ENCODE results near the gene DRD2. TPM values are rescaled to one million over a fixed set of nuclear protein-coding genes. Genes with fewer than 3 reads are reported as not detected.
"Not testable (repeated sequence)": the region's sequence is repeated elsewhere in the genome, so short reads cannot be mapped to it uniquely, and the experiment has no call there.

Gene DRD2
- total RNA-seq = not detected in 2 replicates

DNA sequence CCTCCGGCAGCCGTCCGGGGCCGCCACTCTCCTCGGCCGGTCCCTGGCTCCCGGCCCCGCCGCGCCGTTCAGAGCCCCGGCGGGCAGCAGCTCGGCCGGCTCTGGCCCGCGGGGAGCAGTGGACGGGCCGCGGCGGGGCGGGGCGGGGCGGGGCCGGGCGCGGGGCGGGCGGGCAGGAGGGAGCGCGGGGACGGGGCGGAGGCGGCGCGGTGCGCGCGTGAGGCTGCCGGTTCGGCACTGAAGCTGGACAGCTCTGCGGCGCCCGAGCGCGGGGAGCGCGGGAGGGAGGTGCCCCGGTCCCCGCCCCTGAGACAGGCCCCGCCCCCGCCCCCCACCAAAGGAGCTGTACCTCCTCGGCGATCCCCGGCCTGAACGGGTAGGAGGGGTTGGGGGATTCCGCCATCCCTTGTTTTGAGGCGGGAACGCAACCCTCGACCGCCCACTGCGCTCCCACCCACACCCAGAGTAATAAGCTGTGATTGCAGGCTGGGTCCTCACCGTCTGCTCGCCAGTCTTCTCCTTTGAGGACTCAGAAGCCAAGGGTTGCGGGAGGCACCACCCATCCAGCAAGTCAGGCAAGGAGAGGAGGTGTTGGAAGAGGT, at the start of gene DRD2:
TSS of gene DRD2 (minus strand) at position 239 of the 602 bp plus-strand sequence. CDS start 50,747 bp downstream, outside the sequence.
- H3K9me3 Mint-ChIP-seq = no peaks in the 10 kb centered on the region

DNA sequence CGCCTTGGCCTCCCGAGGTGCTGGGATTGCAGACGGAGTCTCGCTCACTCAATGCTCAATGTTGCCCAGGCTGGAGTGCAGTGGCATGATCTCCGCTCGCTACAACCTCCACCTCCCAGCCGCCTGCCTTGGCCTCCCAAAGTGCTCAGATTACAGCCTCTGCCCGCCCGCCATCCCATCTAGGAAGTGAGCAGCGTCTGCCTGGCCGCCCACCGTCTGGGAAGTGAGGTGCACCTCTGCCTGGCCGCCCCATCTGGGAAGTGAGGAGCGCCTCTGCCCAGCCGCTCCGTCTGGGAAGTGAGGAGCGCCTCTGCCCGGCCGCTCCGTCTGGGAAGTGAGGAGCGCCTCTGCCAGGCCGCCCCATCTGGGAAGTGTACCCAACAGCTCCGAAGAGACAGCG, 48.7 kb upstream of the DRD2 start:
- intact Hi-C loops (cut with micrococcal nuclease); H3K27ac Mint-ChIP-seq; H3K4me3 Mint-ChIP-seq; H3K36me3 Mint-ChIP-seq (ENCODE audit: low read depth); H3K4me1 Mint-ChIP-seq; DNase-seq; H3K9me3 Mint-ChIP-seq: not testable (repeated sequence)
- H3K27me3 Mint-ChIP-seq = peaks cover 11% of the 10 kb centered on the region

More for the DNA sequence above, at the start of gene DRD2:
- intact Hi-C loops (cut with micrococcal nuclease) = no loop called here
- Mint-ChIP-seq H3K27ac (no peak within 1 kb of the TSS), H3K36me3 (ENCODE audit: low read depth) (no peaks in the 10 kb centered on the region), H3K4me3 (no peak within 1 kb of the TSS), H3K27me3 (peaks cover 47% of the 10 kb centered on the region), H3K4me1 (no peaks in the 10 kb centered on the region)
- DNase-seq = no peak

DNA sequence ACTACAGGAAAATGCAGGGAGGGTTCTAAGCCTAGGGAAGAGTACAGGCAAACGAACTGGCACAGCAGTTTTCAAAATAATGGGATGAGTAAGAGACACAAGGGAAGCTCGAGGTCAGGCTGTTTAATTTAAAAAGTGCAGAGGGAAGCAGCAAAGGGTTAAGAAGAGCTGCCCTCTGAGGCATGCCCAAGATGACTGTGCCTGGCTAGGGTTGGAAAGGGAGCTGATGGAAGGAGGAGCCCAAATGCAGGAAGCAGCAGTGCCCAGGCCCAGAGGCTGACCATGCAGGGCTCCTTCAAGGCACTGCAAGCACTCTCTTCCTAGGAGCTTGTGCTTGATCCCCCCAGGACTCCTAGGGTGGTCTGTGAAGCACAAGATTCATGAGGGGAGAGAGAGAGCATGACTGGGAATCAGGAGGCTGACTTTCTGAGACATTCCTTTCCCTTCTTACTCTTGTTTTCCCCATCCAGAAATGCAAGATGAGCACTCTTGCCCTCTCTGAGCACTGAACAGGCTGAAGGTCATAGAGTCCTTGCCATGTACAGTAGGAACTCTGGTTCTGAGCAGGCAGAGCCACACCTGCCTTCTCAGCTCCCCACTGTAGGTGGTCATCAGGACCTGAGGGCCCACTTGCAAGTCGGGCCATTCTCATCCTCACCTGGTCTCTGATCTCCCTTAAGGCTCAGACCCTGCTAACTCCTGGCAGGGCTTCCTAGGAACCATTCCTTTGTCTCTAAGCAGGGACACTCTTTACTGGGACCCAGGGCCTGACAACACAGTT, 46.7 kb upstream of the DRD2 start:
- H3K4me3 Mint-ChIP-seq = no peak overlapping the region

DNA sequence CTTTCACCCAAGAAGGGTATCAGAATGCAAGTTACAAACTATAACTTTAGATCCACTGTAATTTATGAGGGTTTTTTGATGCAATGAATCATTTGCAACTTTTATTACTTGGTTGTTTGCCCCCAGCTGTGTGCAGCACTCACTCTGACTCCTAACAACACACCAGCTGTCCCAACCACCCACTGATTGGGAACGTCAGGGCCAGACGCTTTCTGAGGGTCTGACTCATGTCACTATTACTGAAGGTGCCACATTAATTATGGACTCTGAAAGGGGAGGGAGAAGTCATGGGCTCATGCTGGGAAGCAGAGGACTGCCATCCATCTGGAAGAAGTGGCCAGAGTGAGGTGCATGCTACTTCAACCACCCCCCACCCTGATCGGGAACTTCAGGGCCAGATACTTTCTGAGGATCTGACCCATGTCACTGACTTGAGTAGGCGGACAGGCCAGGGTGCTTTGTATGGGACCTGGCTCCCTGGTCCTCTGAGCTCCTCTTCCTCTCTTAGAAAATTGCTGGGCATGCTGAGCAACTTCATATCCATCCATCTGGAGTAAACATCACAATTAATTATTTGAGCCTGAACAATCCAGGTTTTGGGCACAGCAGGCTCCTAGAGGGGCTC, 44.9 kb upstream of the DRD2 start:
- Mint-ChIP-seq H3K9me3 (no peaks in the 10 kb centered on the region), H3K36me3 (ENCODE audit: low read depth) (no peaks in the 10 kb centered on the region), H3K4me3 (no peak overlapping the region), H3K27ac (no peak overlapping the region), H3K4me1 (no peaks in the 10 kb centered on the region), H3K27me3 (peaks cover 6% of the 10 kb centered on the region)
- no peak for DNase-seq
- intact Hi-C loops (cut with micrococcal nuclease) = no loop called here

More for the DNA sequence above, 46.7 kb upstream of the DRD2 start:
- Mint-ChIP-seq H3K9me3 (no peaks in the 10 kb centered on the region), H3K4me1 (no peaks in the 10 kb centered on the region), H3K27ac (no peak overlapping the region), H3K27me3 (peaks cover 8% of the 10 kb centered on the region), H3K36me3 (ENCODE audit: low read depth) (no peaks in the 10 kb centered on the region)
- intact Hi-C loops (cut with micrococcal nuclease) = no loop called here
- DNase-seq = no peak

DNA sequence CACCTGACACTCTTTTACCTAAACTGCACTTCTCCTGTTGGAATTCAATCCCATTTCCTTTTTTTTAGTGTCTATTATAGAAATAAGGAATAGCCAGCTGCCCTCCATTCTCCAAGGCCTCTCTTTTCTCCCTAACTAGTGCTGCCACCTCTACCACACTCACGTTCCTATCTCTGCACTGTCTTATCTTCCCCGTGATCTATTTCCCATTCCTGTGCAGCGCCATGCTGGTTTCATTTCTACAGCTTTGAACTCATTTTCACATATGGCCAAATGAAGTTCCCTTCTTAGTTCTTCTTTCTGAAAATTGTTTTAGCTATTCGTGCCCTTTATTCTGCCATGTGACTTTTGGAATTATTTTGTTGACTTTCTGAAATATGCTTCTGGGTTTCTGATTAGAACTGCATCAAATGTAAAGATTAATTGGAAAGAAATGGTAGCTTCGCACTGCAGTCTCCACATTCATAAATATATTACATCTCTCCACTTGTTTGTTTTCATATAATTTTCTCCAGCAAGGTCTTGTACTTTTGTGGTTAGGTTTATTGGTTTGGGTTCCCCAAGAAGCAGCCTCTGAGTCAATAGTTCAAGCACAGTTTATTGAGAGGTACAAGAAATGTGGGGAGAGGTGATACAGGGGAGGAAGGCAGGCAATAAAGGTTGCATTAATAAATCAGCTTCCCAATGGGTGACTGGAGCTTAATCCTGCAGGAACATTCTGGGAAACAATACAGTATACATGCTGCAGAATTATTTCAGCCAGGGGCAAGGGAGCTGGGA, 43.7 kb upstream of the DRD2 start:
- no peaks in the 10 kb centered on the region for H3K36me3 Mint-ChIP-seq (ENCODE audit: low read depth)
- intact Hi-C loops (cut with micrococcal nuclease) = no loop called here
- H3K9me3 Mint-ChIP-seq = no peaks in the 10 kb centered on the region
- DNase-seq = no peak
- H3K4me1 Mint-ChIP-seq = no peaks in the 10 kb centered on the region
- no peak overlapping the region for H3K4me3 Mint-ChIP-seq
- H3K27ac Mint-ChIP-seq = no peak overlapping the region
- peaks cover 4% of the 10 kb centered on the region for H3K27me3 Mint-ChIP-seq

DNA sequence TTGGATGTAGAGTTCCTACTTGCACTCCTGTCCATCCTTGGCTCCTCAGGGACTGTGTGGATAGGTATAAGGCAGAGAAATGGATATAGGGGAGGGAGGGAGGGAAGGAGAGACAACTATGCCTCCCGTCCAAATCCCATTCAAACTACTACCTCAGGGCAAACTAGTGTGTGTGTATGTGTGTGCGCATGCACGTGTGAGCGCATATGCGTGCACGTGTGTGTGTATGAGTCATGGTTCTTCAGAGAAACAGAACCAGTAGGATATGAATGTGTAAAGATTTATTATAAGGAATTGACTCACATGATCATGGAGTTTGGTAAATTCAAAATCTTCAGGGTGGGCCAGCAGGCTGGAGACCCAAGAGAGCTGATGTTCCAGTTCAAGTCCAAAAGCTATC, 42.2 kb upstream of the DRD2 start:
- peaks cover 2% of the 10 kb centered on the region for H3K27me3 Mint-ChIP-seq
- no peak overlapping the region for H3K27ac Mint-ChIP-seq
- no peaks in the 10 kb centered on the region for H3K36me3 Mint-ChIP-seq (ENCODE audit: low read depth)
- no peak for DNase-seq
- H3K4me1 Mint-ChIP-seq = no peaks in the 10 kb centered on the region
- H3K4me3 Mint-ChIP-seq = no peak overlapping the region
- intact Hi-C loops (cut with micrococcal nuclease) = no loop called here
- no peaks in the 10 kb centered on the region for H3K9me3 Mint-ChIP-seq

DNA sequence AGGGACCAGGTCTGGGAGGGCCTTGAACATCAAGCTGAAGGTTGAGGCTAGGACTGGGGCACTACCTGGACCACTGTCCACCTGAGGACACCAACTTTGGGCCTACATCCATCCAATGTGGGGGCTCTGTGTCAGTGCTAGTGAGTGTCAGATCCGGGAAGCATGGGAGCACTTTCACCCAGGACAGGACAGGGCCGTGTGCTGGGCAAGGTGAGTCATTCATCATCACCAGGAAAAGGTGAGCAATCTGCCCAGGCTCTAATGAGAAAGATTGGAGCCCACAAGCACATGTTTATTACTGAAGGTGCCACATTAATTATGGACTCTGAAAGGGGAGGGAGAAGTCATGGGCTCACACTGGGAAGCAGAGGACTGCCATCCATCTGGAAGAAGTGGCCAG, 39.7 kb upstream of the DRD2 start:
- no peak overlapping the region for H3K4me3 Mint-ChIP-seq
- no peaks in the 10 kb centered on the region for H3K9me3 Mint-ChIP-seq
- H3K36me3 Mint-ChIP-seq (ENCODE audit: low read depth) = no peaks in the 10 kb centered on the region
- H3K27me3 Mint-ChIP-seq = no peaks in the 10 kb centered on the region
- H3K4me1 Mint-ChIP-seq = no peaks in the 10 kb centered on the region
- intact Hi-C loops (cut with micrococcal nuclease) = no loop called here
- H3K27ac Mint-ChIP-seq = no peak overlapping the region
- DNase-seq = no peak

DNA sequence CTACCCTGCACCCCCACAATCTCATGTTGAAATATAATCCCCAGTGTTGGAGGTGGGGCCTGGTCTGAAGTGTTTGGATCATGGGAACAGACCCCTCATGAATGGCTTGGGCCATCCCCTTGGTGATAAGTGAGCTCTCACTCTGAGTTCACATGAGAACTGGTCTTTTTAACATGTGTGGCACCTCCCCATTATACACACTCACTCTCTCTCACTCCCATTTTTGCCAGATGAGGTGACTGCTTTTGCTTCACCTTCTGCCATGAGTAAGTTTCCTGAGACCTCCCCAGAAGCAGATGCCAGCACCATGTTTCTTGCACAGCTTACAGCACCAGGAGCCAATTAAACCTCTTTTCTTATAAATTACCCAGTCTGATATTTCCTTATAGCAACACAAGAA, 32.1 kb upstream of the DRD2 start:
- intact Hi-C loops (cut with micrococcal nuclease) = no loop called here
- Mint-ChIP-seq H3K4me1 (no peaks in the 10 kb centered on the region), H3K27me3 (peaks cover 19% of the 10 kb centered on the region), H3K27ac (no peak overlapping the region), H3K4me3 (no peak overlapping the region), H3K9me3 (peaks cover 3% of the 10 kb centered on the region), H3K36me3 (ENCODE audit: low read depth) (no peaks in the 10 kb centered on the region)
- no peak for DNase-seq

DNA sequence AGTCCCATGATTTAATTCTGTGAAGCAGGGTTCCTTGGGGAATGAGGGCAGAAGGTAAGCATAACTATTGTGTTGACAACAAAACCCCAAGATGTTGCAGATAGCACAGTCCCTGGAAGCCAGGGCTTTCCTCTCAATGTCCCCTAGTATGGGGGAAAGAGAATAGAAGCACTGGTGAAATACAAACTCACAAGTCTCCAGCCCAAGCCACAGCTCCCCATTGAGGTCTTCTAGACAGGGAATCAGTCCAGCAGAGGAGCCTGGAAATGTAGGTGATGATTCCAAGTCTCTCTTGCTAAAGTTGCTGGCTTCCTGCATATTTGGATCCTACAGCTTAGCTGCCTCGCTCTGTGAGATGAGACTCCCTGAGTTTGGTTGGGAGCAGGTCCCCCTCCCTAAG, 31.7 kb upstream of the DRD2 start:
- intact Hi-C loops (cut with micrococcal nuclease) = no loop called here
- no peaks in the 10 kb centered on the region for H3K4me1 Mint-ChIP-seq
- no peak overlapping the region for H3K27ac Mint-ChIP-seq
- peaks cover 19% of the 10 kb centered on the region for H3K27me3 Mint-ChIP-seq
- no peak overlapping the region for H3K4me3 Mint-ChIP-seq
- H3K9me3 Mint-ChIP-seq = peaks cover 3% of the 10 kb centered on the region
- DNase-seq = no peak
- no peaks in the 10 kb centered on the region for H3K36me3 Mint-ChIP-seq (ENCODE audit: low read depth)

DNA sequence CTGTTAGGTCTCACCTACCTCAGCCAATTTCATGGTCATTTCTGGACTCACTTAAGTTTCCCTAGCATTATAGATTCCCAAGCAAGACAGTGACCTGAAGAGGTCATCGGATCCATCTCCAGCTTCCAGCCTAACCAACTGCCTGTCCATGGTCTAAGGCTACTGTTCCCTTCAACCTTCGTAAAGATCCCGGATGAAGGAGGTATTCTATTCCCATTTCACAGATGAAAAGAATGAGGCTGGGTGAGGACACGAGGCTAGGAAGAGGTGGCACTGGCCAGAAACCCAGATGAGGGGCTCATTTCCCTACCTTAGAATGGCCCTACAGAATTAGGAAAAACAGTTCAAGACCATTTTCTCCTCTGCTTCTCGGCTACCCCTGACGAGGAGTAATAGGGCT, 31.3 kb upstream of the DRD2 start:
- intact Hi-C loops (cut with micrococcal nuclease) = no loop called here
- Mint-ChIP-seq H3K9me3 (peaks cover 3% of the 10 kb centered on the region), H3K27ac (no peak overlapping the region), H3K27me3 (peaks cover 19% of the 10 kb centered on the region), H3K4me1 (no peaks in the 10 kb centered on the region), H3K4me3 (no peak overlapping the region), H3K36me3 (ENCODE audit: low read depth) (no peaks in the 10 kb centered on the region)
- DNase-seq = no peak

DNA sequence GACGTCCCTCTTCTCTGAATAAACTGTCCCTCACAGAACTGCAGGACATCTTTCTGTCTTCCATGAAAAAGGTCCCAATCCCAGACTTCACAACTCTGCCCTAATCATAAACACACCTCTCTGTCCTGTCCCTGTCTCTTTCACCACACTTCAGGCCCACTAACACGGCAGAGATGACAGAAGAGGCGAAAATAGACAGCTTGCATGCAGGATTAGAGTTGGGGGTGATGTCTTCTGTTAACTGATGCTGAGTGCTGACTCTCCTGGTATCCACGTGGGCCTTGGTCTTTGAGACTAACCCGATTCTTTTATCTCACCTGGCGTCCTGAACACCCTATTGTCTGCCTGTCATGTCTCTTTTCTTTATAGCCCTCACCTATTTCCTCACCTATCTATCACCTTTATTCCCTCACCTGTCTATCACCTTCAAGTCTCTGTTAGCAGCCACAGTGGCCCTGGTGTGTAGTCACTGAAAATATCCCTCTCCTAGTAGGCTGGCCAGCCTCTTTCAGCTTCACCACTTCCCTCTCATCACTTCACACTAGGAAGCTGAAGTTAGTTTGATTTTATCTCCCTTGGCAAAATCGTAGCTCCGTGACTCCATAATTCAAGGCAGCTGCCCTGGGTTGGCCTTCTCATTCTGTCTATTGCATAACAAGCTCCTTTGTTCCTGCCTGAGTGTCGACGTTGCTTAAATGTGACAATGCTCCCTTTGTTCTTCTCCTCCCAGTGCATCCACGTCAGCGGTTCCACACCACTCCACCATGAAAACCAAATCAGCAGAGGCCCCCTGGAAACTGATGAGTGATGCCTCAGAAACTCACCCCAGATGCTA, 30.6 kb upstream of the DRD2 start:
- no peak for DNase-seq
- Mint-ChIP-seq H3K4me3 (no peak overlapping the region), H3K27me3 (peaks cover 19% of the 10 kb centered on the region), H3K36me3 (ENCODE audit: low read depth) (no peaks in the 10 kb centered on the region), H3K27ac (no peak overlapping the region), H3K4me1 (no peaks in the 10 kb centered on the region), H3K9me3 (peaks cover 3% of the 10 kb centered on the region)
- intact Hi-C loops (cut with micrococcal nuclease) = no loop called here

DNA sequence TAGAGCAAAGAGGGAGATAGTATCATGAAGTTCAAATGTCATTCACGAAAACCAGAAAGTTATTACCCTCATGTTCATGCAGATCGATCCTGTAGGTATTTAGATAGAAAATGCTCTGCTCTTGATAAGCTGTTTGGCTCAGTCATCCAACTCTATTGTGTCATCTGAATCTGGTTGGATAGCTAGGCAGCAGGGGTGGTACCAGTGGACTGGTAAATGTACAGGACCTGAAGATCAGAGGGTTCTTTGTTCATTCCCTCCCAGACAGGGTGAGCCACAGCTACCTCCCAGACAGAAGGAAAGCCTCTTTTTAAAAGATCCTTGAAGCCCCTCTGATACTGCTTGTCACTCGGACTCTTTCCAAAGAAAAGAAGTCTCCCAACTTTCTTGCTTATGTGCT, 29.8 kb upstream of the DRD2 start:
- H3K27ac Mint-ChIP-seq = no peak overlapping the region
- H3K36me3 Mint-ChIP-seq (ENCODE audit: low read depth) = no peaks in the 10 kb centered on the region
- intact Hi-C loops (cut with micrococcal nuclease) = no loop called here
- peaks cover 3% of the 10 kb centered on the region for H3K9me3 Mint-ChIP-seq
- peaks cover 19% of the 10 kb centered on the region for H3K27me3 Mint-ChIP-seq
- H3K4me3 Mint-ChIP-seq = no peak overlapping the region
- no peaks in the 10 kb centered on the region for H3K4me1 Mint-ChIP-seq
- DNase-seq = no peak

DNA sequence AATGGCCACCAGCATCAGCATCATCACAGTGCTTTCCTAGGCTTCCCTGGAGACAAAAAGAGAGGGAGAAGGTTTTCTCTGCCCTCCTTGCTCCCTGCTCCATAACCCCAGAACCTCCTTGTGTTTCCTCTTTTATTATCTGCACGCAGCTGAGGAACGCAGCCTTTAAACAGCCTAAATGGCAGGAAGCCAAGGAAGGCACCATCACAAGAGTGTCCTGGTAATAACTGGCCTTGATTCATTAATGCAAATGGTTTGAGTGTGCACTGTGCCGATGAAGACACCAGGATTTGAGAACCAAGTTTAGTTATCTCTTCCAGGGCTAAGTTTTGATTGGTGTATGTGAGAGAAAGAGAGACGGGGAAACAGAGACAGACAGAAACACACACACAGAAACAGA, 29.4 kb upstream of the DRD2 start:
- Mint-ChIP-seq H3K4me1 (no peaks in the 10 kb centered on the region), H3K4me3 (no peak overlapping the region), H3K36me3 (ENCODE audit: low read depth) (no peaks in the 10 kb centered on the region), H3K27ac (no peak overlapping the region), H3K27me3 (peaks cover 17% of the 10 kb centered on the region), H3K9me3 (peaks cover 1% of the 10 kb centered on the region)
- intact Hi-C loops (cut with micrococcal nuclease) = no loop called here
- no peak for DNase-seq
